ENCODE data around the gene TMEM178A. TPM values are rescaled to one million over a fixed set of nuclear protein-coding genes. Genes with fewer than 3 reads are reported as not detected.

Gene TMEM178A
- total and polyA plus RNA-seq, 2 of the 8 experiments (the other 6 are each of a cell fraction or from before 2014, with no cell fraction given): 11.2 to 14.9 TPM

GRCh38 chr2:39723497-39723896, 57.8 kb downstream of the TMEM178A start:
- POLR2A ChIA-PET (ENCODE audit: partially characterized antibody): no interaction called here
- H4K5ac ChIP-seq (ENCODE audit: insufficient read length, low read depth, low read length): no peak overlapping the region
- 78% methylated on average over 2 of the region's 2 CpGs; no CpG with 5 or more reads in 1 of the 2 experiments for WGBS, 2 experiments (ENCODE audit: extremely low coverage in 1 of 2, insufficient coverage in 1 of 2, insufficient read length in 1 of 2, insufficient replicate concordance in 2 of 2, low coverage in 1 of 2, low lambda C conversion rate in 2 of 2, missing lambda C conversion rate in 1 of 2)
- H3K27ac ChIP-seq (ENCODE audit: low read depth, low read length): no peak overlapping the region
- no peak overlapping the region for H2BK5ac ChIP-seq (ENCODE audit: low read depth, low read length)
- no peak overlapping the region for H3K4me3 ChIP-seq (ENCODE audit: extremely low read depth in 1 of 4, insufficient read depth in 2 of 4, low read depth in 3 of 4, low read length in 4 of 4)
- H2BK20ac ChIP-seq (ENCODE audit: low read length): no peak overlapping the region
- no peak overlapping the region for H3K9ac ChIP-seq (replicated peaks in 1 of 4; ENCODE audit: extremely low read depth in 1 of 4, low read depth in 3 of 4, low read length in 3 of 4)
- no peaks in the 10 kb centered on the region for H3K27me3 ChIP-seq (replicated peaks in 1 of 4; ENCODE audit: control insufficient read depth in 3 of 4, extremely low read depth in 1 of 4, insufficient read depth in 3 of 4, low read length in 3 of 4)
- H2BK12ac ChIP-seq (ENCODE audit: low read depth, low read length): no peak overlapping the region
- H2AFZ ChIP-seq (ENCODE audit: low read length): no peak overlapping the region
- no peak overlapping the region for H2BK120ac ChIP-seq (replicated peaks; ENCODE audit: low read depth, low read length)
- FAIRE-seq: no peak
- no peak overlapping the region for H2BK15ac ChIP-seq (ENCODE audit: low read length)
- H3K4me2 ChIP-seq (ENCODE audit: insufficient read depth in 1 of 2, low read depth in 2 of 2, low read length in 2 of 2): no peak overlapping the region
- no peaks in the 10 kb centered on the region for H3K79me1 ChIP-seq (ENCODE audit: low read depth, low read length)
- no peaks in the 10 kb centered on the region for H3K9me3 ChIP-seq (ENCODE audit: insufficient read depth in 2 of 2, low read depth in 1 of 2, low read length in 1 of 2)
- H3K18ac ChIP-seq (ENCODE audit: extremely low read depth, low read length): no peak overlapping the region
- CTCF ChIA-PET (ENCODE audit: partially characterized antibody): interaction anchor here (1.1 to 1.4 kb wide), 3 partner anchors 9 to 15 kb away, joined by 3 to 4 read pairs (median 3); no protein-coding TSS in a partner anchor
- no peaks in the 10 kb centered on the region for H3K36me3 ChIP-seq (ENCODE audit: control insufficient read depth in 2 of 4, insufficient read depth in 4 of 4, low read length in 3 of 4)
- H3K4ac ChIP-seq (replicated peaks; ENCODE audit: insufficient read length, low read depth, low read length): no peak overlapping the region
- no peaks in the 10 kb centered on the region for H3K23me2 ChIP-seq (ENCODE audit: low read depth, low read length)
- H4K91ac ChIP-seq (replicated peaks; ENCODE audit: insufficient read length, low read length): no peak overlapping the region
- H3K79me2 ChIP-seq (ENCODE audit: control insufficient read depth in 1 of 2, insufficient read depth in 2 of 2, low read length in 2 of 2): no peaks in the 10 kb centered on the region
- no peak overlapping the region for H3K14ac ChIP-seq (ENCODE audit: insufficient read length)
- no peak overlapping the region for H2AK5ac ChIP-seq (ENCODE audit: low read depth, low read length)
- no peak for DNase-seq (ENCODE audit: low read depth in 1 of 2, low spot score in 2 of 2)
- H3K56ac ChIP-seq (replicated peaks; ENCODE audit: insufficient read length, low read depth, low read length): no peak overlapping the region
- H4K20me1 ChIP-seq (replicated peaks in 1 of 2; ENCODE audit: control insufficient read depth in 1 of 2, insufficient read depth in 2 of 2, low read length in 2 of 2): no peaks in the 10 kb centered on the region
- no peak overlapping the region for H4K8ac ChIP-seq (ENCODE audit: extremely low read depth, insufficient read depth, low read length)
- H3K23ac ChIP-seq (ENCODE audit: insufficient read length): no peak overlapping the region
- H3K4me1 ChIP-seq (replicated peaks in 1 of 4; ENCODE audit: control insufficient read depth in 3 of 4, insufficient read depth in 4 of 4, low read length in 3 of 4): peaks cover 0 to 5% (median 0%) of the 10 kb centered on the region in 4 experiments; a peak in 1 of 7 replicates
- TF ChIP-seq RFX5 (IDR thresholded peaks at IDR 0.05; ENCODE audit: borderline replicate concordance, low read depth, low read length) (no peak), SIX5 (IDR thresholded peaks at IDR 0.05; ENCODE audit: low read depth, low read length) (no peak), SIN3A (conservative IDR thresholded peaks at IDR 0.05 in 1 of 2, IDR thresholded peaks at IDR 0.05 in 1 of 2; ENCODE audit: low read depth in 1 of 2, low read length in 2 of 2) (no peak), RBBP5 (IDR thresholded peaks at IDR 0.05; ENCODE audit: borderline replicate concordance, low read depth, low read length) (no peak), ASH2L (IDR thresholded peaks at IDR 0.05; ENCODE audit: low read length) (no peak), TAF7 (optimal IDR thresholded peaks at IDR 0.05; ENCODE audit: borderline replicate concordance, low read depth, low read length) (no peak), CTCF (IDR thresholded peaks at IDR 0.05; ENCODE audit: control extremely low read depth in 1 of 3, insufficient read depth in 1 of 3, low read depth in 1 of 3, low read length in 3 of 3) (no peak), CHD1 (IDR thresholded peaks at IDR 0.05; ENCODE audit: low read depth, low read length) (no peak), SUZ12 (IDR thresholded peaks at IDR 0.05; ENCODE audit: low read length) (no peak), NRF1 (IDR thresholded peaks at IDR 0.05; ENCODE audit: low read depth, low read length) (no peak), E2F6 (IDR thresholded peaks at IDR 0.05) (no peak)

All from H1 (cell line).